AG09309 (cell line): ENCODE measurements around the gene MRPS7.

ENCODE experiments used
- DNase-seq: peaks from one replicate; pipeline ENCODE4 v3.0.0-alpha.2; 2010; ENCODE audit warnings: low read depth
- H3K4me3 ChIP-seq: 2 replicates; pipeline ENCODE4 v1.5.1; 2011; ENCODE audit warnings: mild to moderate bottlenecking, low read depth, low read length, moderate library complexity; ENCODE audit not compliant: control insufficient read depth
- TF ChIP-seq, protein P1 (sequence below): IDR thresholded peaks from 2 replicates; pipeline ENCODE4 v1.5.1; 2011; ENCODE audit warnings: mild to moderate bottlenecking, low read depth, low read length, inconsistent platforms; ENCODE audit not compliant: insufficient read depth, control insufficient read depth; ENCODE audit errors: missing control alignments

The MRPS7 gene

DNA sequence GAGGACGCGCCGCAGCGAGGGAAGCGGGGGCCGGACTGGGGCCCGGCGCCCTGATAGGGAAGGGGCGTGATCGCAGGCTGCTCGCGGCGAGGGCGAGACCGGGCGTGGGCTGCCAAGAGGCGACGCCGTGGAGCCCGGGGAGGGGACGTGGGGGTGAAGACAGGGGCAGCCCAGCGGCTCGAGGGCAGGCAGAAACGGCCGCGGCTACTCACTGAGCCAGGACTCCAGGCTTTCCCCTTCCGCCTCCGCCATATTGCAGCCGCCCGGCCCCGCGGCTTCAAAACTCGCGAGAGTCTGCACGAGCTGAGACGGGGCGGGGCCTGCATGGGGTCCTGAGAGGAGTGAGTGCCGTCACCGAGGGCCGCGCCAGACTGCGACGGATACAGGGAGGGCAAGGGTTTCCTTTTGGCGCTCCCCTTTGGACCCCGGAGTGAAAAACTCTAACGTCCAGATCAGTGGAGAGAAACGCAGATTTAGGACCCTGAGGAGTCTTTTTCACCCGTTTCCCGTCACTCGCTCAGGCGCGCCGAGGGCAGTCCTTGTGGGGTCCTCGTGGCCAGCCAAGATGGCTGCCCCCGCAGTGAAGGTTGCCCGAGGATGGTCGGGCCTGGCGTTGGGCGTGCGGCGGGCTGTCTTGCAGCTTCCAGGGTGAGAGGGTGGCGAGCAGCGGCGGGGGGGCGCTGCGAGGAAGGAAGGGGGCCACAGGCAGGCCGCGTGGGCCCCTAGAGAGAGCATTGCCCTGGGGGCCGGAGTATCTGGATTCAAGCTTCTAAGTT is at the start of gene MRPS7, which contains the start of gene GGA3:
Gene MRPS7, plus strand, starts transcription at position 544 of the 776 bp plus-strand sequence. Its CDS starts 22 bp downstream, at position 566.
Gene GGA3, minus strand, starts transcription at position 271 of the 776 bp plus-strand sequence. Its CDS starts 19 bp downstream, at position 252.
- TF ChIP-seq, protein P1, sequence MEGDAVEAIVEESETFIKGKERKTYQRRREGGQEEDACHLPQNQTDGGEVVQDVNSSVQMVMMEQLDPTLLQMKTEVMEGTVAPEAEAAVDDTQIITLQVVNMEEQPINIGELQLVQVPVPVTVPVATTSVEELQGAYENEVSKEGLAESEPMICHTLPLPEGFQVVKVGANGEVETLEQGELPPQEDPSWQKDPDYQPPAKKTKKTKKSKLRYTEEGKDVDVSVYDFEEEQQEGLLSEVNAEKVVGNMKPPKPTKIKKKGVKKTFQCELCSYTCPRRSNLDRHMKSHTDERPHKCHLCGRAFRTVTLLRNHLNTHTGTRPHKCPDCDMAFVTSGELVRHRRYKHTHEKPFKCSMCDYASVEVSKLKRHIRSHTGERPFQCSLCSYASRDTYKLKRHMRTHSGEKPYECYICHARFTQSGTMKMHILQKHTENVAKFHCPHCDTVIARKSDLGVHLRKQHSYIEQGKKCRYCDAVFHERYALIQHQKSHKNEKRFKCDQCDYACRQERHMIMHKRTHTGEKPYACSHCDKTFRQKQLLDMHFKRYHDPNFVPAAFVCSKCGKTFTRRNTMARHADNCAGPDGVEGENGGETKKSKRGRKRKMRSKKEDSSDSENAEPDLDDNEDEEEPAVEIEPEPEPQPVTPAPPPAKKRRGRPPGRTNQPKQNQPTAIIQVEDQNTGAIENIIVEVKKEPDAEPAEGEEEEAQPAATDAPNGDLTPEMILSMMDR: no peak
- DNase-seq: peak; percentile 61
- H3K4me3 ChIP-seq: peak within 1 kb of the TSS; percentile 93

DNA sequence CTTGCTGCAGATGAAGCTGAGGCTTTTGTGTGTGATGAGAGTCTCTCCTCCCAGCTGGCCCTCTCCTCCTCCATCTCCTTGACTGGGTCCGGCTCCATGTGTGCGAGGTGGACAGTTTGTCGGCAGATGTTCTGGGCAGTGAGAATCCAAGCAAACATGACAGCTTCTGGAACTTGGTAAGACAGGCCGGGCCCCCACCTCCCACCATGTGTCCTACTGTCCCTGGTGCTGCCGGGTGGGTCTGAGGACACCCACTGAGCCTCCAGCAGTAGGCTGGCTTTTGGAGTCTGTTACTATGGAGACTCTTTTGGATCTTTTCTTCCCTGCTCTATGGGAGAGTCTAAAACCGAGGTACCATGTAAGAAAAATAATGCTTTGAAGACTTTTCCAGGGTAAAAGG is 43.5 kb upstream of the MRPS7 start:
- TF ChIP-seq, protein P1: no peak
- DNase-seq: no peak

DNA sequence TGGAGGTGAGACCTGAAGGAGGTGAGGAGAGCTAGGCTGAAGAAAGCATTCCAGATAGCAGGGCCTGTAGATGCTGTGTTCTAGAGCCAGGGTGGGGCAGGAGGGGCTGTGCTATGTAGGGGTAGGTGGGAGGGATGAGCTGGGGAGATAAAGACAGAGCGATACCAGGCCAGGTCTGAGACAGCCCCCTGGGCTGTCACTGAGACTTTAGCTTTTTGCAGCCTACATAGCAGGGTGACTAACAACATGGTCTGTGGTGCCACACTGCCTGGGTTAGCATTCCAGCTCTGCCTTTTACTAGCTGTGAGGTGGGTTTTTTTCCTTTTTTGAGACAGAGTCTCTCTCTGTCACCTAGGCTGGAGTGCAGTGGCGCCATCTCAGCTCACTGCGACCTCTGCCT is 41.9 kb upstream of the MRPS7 start:
- no peak for DNase-seq
- TF ChIP-seq, protein P1: no peak
- no peak overlapping the region for H3K4me3 ChIP-seq

More for the DNA sequence above, 43.5 kb upstream of the MRPS7 start:
- no peak overlapping the region for H3K4me3 ChIP-seq

DNA sequence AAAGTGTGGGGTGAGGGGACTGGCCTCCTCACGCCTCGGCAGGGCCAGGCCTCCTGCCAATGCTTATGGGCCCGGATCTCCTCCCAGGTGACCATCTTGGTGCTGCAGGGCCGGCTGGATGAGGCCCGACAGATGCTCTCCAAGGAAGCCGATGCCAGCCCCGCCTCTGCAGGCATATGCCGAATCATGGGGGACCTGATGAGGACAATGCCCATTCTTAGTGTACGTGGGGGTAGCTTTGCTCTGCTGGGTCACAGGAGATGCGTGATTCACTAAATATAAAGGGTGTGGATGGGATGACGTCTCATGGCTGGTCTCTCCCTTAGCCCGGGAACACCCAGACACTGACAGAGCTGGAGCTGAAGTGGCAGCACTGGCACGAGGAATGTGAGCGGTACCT is 36.7 kb upstream of the MRPS7 start:
- H3K4me3 ChIP-seq: no peak overlapping the region
- no peak for DNase-seq
- TF ChIP-seq, protein P1: no peak

DNA sequence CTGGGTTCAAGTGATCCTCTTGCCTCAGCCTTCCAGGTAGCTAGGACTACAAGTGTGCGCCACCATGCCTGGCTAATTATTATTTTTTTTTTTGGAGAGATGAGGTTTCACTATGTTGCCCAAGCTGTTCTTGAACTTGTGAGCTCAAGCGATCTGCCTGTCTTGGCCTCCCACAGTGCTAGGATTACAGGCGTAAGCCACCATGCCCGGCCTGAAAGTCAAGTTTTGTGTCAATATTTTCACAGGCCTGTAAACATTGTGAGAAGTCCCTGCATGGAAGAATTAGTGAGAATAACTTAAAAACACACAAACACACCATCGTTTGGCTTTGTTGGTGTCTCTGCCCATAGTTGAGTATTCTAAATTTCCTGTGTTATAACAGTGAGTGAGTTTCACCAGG is 34.0 kb upstream of the MRPS7 start:
- H3K4me3 ChIP-seq: no peak overlapping the region
- no peak for DNase-seq
- TF ChIP-seq, protein P1: no peak

DNA sequence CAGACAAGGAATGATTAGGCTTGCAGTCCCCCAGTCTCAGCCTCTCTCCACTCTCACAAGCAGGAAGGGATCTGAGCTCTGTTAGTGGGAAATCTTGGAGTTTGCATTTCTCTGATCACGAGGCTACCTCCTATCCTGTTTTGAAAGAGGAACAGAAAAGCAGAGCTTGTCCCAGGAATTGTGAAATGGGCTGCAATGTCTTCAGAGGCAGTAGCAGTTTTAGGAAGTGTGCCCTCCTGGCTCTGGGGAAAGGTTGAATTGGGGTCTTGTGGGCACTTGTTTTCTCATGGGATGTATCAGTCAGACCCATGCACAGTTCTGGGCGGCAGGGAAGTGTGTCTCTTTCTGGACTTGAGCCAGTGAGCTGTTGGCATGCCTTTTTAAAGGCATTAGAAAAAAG is 33.4 kb upstream of the MRPS7 start:
- DNase-seq: no peak
- no peak overlapping the region for H3K4me3 ChIP-seq
- TF ChIP-seq, protein P1: no peak

DNA sequence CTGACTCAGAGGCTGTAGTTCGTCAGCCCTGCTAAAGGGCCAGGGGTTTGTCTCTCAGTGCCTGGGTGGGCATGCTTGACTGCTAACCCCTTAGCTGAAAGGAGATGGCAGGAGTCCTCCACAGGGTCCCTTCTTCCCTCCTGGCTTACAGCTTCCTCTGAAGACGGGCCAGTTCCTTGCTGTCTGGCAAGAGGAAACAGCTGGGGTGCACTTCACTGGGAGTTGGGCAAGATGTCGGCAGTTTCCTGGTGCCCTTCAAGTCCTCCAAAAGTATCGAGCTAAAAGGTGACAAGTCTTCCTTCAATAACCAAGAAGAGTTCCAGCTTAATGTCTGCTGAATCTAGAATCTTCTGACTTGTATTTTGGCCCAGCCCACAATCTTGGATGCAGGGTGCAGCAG is 32.8 kb upstream of the MRPS7 start:
- no peak overlapping the region for H3K4me3 ChIP-seq
- DNase-seq: no peak
- TF ChIP-seq, protein P1: no peak
